Eye (tissue), 1 donor: ENCODE results near the gene RESP18.
"Not testable (repeated sequence)": the region's sequence is repeated elsewhere in the genome, so short reads cannot be mapped to it uniquely, and the experiment has no call there.

Source experiments
- DNase-seq: peaks from one replicate; pipeline ENCODE4 v3.0.0-alpha.2; 2015

RESP18 gene

GRCh38 chr2:219325136-219325535, 7.4 kb downstream of the RESP18 start:
- DNase-seq = no peak

- no peak for DNase-seq
Measured at GRCh38 chr2:219323434-219323833, 9.1 kb downstream of the RESP18 start.

- no peak for DNase-seq
Measured at GRCh38 chr2:219314804-219315468, 17.6 kb downstream of the RESP18 start.

- DNase-seq = not testable (repeated sequence)
Measured at GRCh38 chr2:219312683-219313263, 19.8 kb downstream of the RESP18 start.

- DNase-seq = peak; percentile 54
Measured at GRCh38 chr2:219309278-219309677, 23.3 kb downstream of the RESP18 start, which contains the start of gene PTPRN. Gene PTPRN (minus strand): TSS chr2:219309401. CDS start chr2:219309332, 69 bp downstream.

- peak; percentile 87 for DNase-seq
Measured at GRCh38 chr2:219308142-219309101, 24.1 kb downstream of the RESP18 start.

GRCh38 chr2:219306047-219306446, 26.5 kb downstream of the RESP18 start:
- DNase-seq = no peak

GRCh38 chr2:219304223-219304622, 28.3 kb downstream of the RESP18 start:
- no peak for DNase-seq

- no peak for DNase-seq
Measured at GRCh38 chr2:219302412-219302968, 30.1 kb downstream of the RESP18 start.

- no peak for DNase-seq
Measured at GRCh38 chr2:219300022-219300421, 32.5 kb downstream of the RESP18 start.

- no peak for DNase-seq
Measured at GRCh38 chr2:219299372-219299760, 33.2 kb downstream of the RESP18 start.

GRCh38 chr2:219298759-219299371, 33.7 kb downstream of the RESP18 start:
- DNase-seq = peak; percentile 95

- DNase-seq = no peak
Measured at GRCh38 chr2:219297766-219298456, 34.6 kb downstream of the RESP18 start.

- DNase-seq = no peak
Measured at GRCh38 chr2:219296631-219297391, 35.7 kb downstream of the RESP18 start.

- DNase-seq = no peak
Measured at GRCh38 chr2:219296142-219296541, 36.4 kb downstream of the RESP18 start.

- DNase-seq = peak; percentile 94
Measured at GRCh38 chr2:219294356-219295351, 37.9 kb downstream of the RESP18 start.

GRCh38 chr2:219293736-219294231, 38.8 kb downstream of the RESP18 start:
- no peak for DNase-seq

GRCh38 chr2:219292616-219293015, 39.9 kb downstream of the RESP18 start:
- DNase-seq = no peak

- DNase-seq = no peak
Measured at GRCh38 chr2:219291910-219292490, 40.5 kb downstream of the RESP18 start.
